Retinal pigment epithelial cell (primary cell): ENCODE results near the gene GPR3.

Experiments
- DNase-seq: peaks from one replicate; pipeline ENCODE4 v3.0.0-alpha.2; 2010; ENCODE audit warnings: low read depth
- H3K4me3 ChIP-seq: 2 replicates; pipeline ENCODE4 v1.5.1; 2011; ENCODE audit warnings: mild to moderate bottlenecking, low read length, control low read depth, moderate library complexity
- CTCF ChIP-seq: conservative IDR thresholded peaks from 2 replicates; pipeline ENCODE4 v1.5.1; 2011; ENCODE audit warnings: low read depth, low read length, control low read depth, inconsistent platforms

Gene GPR3, protein sequence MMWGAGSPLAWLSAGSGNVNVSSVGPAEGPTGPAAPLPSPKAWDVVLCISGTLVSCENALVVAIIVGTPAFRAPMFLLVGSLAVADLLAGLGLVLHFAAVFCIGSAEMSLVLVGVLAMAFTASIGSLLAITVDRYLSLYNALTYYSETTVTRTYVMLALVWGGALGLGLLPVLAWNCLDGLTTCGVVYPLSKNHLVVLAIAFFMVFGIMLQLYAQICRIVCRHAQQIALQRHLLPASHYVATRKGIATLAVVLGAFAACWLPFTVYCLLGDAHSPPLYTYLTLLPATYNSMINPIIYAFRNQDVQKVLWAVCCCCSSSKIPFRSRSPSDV

DNA sequence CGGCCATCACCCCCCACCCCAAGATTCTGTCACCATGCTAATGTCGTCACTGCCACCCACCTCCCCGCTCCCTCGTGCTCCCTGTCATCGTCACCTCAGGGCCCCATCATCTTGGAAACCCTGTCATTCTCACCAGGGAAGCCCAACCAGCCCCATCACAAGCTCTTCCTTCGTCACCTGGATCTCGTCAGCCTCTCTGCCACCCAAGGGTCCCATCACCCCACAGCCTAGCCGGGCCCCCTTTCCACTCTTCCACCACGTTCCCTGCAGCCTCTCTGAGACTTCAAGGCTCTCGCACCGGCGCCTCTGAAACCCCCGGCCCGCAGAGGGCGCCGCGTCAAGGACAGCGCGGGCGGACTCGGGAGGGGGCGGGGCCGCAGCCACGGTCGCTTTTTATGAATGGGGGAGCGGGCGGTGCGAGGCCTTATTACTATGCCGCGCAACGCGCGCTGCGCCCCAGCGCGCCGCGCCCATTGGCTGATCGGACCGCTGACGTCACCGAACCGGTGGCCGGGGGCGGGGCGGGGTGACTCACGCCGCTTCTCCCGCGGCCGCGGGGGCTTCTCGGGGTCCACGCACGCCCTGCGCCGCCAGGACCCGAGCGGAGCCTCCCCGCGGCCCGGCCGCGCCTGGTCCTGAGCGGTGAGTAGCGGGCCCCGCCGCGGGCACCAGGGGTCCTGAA, at the start of gene GPR3:
GPR3 (plus strand) TSS at position 527 of the 682 bp plus-strand sequence. CDS start 1,177 bp downstream, outside the sequence.
- DNase-seq = peak; percentile 62
- peak within 1 kb of the TSS; percentile 83 for H3K4me3 ChIP-seq
- TF ChIP-seq CTCF = peak; percentile 59

- H3K4me3 ChIP-seq = no peak overlapping the region
These were observed 49.4 kb upstream of the GPR3 start for GRCh38 chr1:27342778-27343638.

DNA sequence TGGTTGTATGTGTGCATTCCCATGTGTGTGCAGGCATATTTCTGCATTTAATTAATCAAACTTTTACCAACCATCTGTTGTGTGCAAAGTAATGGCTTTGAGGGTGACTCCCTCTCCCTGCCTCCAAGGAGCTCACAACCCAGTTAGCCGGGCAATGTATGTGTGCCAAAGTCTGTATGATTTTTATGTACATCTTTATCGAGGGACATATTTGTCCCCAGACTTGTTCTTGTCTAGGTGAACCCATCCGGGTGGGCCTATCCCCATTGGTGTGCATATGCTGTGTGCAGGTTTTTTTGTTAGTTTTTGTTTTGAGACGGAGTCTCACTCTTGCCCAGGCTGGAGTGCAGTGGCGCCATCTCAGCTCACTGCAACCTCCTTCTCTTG, 48.8 kb upstream of the GPR3 start:
- TF ChIP-seq CTCF = no peak
- H3K4me3 ChIP-seq = no peak overlapping the region
- DNase-seq = no peak

More at GRCh38 chr1:27342778-27343638, 49.4 kb upstream of the GPR3 start:
- no peak for DNase-seq
- TF ChIP-seq CTCF = no peak

DNA sequence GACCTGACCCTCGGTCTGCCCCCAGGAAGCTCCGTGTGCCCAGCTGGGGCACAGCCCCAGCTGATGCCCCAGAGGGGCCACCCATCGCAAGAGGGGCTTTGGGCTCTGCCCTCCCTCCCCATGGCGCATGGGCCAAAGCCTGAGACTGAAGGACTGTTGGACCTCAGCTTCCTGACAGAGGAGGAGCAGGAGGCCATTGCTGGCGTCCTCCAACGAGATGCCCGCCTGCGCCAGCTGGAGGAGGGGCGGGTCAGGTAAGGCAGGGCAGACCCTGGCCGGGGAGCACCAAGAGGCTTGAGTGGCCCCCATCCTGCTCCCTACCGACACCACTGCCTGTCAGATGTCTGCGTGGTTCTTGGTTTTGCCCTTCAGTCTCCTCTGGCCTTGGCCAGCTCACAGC, 47.1 kb upstream of the GPR3 start:
- no peak for DNase-seq
- TF ChIP-seq CTCF = no peak
- H3K4me3 ChIP-seq = no peak overlapping the region

DNA sequence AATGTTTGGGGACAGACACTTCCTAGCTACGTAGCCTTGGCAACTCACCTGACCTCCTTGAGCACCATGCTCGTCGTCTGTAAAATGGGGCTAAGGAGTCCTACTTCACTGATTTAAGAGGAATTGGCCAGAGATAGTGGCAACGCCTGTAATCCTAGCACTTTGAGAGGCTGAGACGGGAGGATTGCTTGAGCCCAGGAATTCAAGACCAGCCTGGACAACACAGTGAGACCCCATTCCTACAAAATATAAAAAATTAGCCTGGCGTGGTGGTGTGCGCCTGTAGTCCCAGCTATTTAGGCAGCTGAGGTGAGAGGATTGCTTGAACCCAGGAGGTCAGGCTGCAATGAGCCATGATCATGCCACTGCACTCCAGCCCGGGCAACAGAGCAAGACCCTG, 46.1 kb upstream of the GPR3 start:
- DNase-seq = no peak
- H3K4me3 ChIP-seq = no peak overlapping the region
- TF ChIP-seq CTCF = no peak

DNA sequence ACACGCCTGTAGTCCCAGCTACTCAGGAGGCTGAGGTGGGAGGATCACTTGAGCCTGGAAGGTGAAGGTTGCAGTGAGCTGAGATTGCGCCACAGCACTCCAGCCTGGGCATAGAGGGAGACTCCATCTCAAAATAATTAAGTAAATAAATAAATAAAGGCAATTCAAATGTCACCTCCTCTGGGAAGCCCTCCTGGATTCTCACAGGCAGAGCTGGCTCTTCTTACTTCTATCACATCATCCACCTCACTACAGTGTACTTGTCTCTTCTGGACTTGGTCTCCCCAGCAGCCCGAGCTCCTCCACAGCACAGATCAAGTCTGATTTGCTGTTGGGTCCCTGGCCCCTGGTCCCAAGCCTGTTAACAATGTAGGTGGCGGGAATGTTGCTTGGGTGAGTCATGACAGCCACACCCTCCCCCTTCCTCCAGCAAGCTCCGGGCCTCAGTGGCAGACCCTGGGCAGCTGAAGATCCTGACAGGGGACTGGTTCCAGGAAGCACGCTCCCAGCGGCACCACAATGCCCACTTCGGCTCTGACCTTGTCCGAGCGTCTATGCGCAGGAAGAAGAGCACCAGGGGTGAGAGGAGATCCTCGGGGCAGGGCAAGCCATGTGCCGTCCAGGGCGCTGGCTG, 45.3 kb upstream of the GPR3 start:
- no peak overlapping the region for H3K4me3 ChIP-seq
- no peak for DNase-seq
- no peak for TF ChIP-seq CTCF
